ENCODE data around the gene TP53I11.

The TP53I11 gene

DNA sequence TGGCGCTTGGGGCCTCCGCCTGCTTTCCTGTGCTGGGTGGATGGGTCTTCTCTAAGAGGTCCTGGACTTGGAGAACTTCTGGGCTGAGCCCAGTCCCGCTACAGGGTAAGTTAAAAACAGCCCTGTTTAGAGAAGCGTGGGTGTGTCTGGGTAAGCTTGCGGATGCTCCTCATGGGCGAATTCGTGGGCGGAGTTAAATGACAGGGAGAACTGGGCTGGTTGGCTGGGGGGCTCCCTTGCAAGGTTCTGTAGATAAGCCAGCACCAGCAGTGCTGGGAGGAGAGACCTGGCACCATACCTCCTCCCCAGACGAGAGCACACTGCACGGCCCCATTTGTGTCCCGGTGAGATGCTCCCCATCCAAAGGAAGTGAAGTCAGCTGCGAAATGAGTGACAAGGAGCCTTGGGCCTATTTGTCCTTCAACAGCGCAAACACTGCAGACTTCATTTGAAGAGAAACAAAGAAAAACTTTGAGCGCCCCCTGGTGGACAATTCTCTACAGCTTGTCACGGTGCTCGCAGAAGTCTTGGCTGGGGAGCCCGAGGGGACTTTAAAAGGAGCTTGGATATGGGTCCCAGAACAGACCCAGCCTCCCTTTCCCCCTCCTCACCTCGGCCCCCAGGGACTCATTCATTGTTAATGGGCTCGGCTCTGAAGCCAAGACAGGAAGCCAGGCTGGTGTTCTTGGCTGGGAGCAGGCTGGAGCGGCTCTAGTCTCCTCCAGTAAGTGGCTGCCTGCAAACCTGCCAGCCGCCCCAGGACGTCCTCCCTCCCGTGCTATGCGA is 39.5 kb downstream of the TP53I11 start:
- peak in 1 of 2 experiments; percentile 81 for DNase-seq

DNA sequence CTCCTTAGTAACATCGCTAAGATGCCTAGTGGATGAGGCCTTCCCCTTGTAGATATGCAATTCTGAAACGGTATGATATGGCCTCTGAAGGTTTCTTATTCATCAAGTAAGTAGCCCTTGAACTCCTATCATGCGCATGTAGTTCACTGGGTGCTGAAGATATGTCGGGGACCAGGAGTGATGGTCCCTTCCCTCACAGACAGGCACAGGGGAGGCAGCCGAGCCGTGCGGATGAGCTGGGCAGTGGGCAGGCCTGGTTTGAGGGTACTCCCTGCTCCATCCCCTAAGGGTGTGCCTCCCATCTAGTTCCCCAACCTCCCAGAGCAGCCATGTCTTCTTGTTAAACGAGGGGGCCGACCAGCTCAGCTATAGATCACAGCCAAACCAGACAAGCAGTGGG is 40.1 kb downstream of the TP53I11 start:
- DNase-seq = no peak

DNA sequence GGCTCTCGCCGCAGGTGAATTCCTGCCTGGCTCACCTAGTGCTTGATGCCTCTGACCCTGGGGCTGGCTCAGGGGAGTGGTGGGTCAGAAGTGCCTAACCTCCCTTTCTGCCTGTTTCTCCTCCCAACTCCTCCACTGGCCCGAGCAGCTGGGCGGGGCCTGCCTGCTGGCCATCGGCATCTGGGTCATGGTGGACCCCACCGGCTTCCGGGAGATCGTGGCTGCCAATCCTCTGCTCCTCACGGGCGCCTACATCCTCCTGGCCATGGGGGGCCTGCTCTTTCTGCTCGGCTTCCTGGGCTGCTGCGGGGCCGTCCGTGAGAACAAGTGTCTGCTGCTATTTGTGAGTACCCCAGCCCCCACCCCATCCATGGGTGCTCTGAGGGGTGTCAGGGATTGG is 41.1 kb downstream of the TP53I11 start:
- DNase-seq = no peak

DNA sequence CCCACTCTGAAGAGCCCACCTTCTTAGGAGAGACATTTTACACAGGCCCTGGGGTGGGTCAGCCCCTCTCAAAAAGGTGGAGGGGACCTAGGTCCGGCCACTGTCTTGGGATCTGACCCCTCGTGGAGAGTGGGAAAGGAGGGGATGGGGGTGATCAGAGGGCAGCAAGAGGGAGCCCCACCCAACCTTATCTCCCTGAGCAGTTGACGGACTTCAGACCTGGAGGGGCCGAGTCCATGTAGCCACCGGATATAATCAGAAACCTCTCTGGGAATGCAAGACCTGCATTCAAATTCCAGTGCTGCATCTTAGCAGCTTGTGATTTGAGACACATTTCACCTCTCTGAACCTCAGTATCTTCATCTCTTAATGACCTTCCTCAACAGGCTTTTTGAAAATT is 44.0 kb downstream of the TP53I11 start:
- no peak for DNase-seq

DNA sequence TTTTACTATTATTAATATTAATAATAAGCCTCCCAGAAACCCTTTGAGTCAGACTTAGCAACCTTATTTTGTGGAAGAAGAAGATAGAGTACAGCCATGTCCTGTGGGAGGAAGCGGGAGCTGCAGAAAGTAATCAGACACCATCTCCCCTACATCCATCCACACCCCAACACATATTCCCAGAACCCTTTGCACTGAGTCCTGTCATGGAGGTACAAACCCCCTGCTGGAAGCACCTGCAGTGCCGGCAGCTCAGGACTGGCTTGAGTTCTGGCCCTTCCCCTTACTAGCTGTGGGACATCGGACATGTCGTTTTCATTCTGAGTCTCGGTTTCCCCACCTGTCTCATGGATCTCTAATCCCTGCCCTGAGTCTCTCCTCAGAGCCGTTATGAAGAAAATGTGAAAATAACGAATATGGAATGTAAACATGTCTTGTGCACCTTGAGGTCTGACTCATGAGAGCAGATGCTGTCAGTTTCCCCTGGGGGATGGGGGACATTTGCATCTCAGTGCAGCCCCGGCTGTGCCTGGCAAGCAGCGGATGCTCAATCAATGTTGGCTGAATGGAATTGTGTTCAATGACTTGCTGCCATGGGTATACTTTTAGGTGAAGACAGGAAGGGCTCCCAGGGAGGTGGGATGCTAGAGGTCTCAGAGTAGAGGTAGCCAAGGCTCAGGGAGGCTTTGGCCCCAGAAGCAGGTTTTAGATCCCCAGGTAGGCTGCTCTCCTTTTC is 45.4 kb downstream of the TP53I11 start:
- DNase-seq = no peak

DNA sequence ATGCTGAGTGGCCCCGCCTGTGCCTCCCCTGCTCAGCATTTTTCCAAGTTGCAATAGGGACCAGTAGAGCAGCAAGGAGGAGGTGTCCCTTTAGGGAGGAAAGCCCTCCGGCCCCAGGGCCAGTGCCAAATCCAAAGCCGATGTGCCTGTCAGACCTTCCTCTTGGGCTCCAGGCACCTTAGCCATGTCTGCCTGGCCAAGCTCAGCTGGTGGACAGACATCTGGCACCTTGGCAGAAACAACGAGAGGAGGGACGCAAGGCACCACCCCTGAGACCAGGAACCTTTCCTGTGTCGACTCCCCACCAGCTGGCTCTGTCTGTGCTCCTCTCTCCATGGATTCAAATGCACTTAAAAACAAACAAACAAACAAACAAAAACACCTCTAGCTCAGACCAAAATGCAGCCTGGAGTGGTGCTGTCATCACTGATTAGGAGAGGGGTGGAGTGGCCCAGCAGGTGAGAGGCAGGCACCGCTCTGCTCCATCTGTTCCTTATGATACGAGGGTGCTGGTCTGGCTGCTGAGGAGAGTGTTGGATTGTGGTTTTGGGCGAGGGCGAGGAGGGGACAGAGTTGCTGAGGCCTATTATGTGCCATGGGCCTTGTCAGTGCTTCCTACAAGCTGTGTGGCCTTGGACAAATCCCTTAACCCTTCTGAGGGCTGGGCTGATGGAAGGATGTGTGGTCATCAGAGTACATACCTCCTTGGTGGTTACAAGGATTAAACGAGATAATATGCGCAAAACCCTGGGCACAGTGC is 46.2 kb downstream of the TP53I11 start:
- peak; percentile 63 to 77 for DNase-seq

DNA sequence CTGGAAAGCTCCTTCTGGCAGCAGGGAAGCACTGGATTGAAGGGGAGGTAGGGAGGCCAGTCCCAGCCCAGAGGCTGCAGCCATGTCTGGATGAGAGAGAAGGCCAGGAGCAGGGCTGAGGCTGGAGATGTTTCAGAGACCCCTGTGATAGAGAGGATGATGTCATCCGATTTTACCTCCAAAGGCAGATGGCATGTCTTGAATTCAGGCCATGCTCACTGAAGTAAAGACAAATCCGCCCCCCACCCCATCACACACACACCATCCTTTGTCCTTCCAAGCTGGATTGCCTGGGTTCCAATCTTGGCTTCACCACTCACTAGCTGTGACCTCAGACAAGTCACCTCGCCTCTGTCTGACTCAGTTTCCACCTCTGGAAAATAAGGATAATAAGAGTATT is 47.2 kb downstream of the TP53I11 start:
- no peak for DNase-seq

DNA sequence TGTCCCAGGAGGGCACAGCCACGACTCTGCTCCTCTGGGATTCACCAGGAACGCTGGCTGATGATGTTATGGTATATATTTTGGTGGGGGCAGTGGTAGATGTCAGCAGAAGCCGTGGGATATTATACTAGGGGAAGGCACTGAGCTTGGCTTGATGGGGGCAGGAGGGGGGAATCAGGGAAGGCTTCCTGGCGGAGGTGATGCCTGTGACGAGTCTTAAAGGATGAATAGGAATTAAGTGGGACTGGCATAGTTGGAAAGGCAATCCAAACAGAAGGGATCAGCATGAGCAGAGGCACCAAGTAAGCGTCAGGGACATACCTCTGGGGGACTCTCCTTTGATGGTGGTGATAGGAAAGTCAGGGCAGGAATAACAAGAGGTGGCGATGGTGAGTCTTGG is 47.6 kb downstream of the TP53I11 start:
- no peak for DNase-seq

DNA sequence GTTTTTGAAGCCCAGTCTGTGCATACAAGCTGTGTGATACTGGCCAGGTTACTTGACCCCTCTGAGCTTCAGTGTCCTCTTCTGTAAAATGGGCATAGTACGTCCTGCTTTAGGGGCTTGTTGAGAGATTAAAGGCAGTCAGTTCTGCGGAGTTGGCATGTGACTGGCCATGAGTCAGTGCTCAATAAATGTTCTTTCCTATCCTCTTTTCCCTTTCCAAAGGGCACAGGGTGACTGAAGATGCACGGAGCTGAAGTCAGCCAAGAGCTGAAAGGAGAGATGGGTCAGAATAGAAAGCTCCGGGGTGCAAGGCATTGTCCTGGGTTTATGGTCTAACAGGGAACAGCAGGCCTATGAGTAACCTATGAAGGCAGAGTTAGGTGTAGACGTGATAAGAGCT is 48.9 kb downstream of the TP53I11 start:
- no peak for DNase-seq

DNA sequence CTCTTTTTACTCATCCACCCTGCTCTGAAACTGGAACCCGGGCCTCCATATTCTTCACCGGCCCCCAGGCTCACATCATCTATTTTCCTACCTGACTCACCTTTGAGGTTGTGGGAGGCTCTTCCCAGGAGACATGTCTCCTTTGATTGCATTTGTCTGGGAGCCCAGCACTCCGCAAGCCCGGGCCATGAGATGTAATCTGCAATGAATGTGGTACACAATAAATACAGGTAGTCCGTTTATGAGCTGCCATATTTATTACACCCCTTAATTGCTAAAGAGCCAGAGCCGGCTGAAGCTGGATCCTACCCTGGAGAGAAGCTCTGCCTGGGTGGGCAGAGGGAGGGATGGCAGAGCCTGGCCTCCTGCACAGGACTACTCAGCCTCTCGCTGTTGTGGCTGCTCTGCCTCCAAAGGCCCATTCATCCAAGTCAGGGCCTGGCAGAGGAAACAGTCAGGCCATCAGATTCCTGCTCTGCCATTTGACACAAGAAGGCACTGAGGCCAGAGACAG is 49.5 kb downstream of the TP53I11 start:
- no peak for DNase-seq

DNA sequence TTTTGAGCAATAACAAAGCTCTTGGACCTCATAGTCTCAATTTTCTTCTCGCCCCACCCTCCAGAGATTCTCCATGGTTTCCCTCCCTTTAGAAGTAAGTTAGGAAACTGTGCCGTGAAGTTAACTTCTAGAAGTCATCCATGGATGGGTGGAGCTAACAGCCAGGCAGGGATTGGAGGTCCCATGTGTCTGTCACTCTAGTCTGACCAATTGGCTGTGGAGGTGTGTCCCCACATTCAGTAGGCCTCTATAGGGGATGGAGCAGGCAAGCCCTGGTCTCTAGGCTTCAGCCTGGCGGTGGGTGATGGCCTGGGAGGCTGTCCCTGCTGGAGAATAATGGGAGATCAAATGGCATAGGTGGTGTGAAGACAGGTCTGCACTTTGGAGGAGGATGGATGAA is 50.7 kb downstream of the TP53I11 start:
- DNase-seq = no peak

DNA sequence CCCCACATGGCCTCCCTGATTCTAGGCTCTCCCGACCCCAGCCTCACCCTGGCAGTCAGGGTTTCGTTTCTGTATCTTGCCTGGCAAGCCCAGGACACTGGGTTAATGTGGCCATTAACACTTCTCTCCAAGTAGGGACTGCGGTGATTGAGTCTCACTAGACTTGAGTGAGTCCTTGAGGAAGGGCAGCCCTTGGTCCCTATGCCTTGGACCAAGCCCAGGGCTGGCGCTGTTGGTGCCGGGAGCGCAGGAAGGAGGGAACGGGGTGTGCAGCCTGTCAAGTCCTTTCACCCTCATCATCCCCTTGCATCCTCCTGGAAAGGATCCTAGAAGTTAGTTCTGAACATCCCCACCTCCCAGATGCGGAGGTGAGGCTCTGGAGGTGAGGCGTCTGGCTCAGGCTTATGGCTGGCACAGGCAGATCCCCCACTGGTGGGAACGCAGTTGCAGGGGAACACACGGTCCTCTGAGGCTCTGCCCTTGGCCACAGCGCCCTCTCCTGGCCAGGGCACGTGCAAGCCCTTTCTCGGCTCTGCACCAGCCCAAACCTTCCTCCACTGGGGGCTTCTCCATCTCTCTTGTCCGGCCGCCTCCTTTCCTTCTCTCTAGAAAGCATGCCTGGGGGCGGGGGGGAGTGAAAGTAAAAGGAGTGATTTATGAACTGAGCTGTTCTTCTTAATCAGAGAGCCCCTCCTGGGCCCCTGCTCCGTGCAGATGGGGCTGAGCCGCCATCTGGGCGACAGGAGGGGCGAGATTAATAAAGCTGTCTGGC is 56.7 kb downstream of the TP53I11 start:
- no peak for DNase-seq

DNA sequence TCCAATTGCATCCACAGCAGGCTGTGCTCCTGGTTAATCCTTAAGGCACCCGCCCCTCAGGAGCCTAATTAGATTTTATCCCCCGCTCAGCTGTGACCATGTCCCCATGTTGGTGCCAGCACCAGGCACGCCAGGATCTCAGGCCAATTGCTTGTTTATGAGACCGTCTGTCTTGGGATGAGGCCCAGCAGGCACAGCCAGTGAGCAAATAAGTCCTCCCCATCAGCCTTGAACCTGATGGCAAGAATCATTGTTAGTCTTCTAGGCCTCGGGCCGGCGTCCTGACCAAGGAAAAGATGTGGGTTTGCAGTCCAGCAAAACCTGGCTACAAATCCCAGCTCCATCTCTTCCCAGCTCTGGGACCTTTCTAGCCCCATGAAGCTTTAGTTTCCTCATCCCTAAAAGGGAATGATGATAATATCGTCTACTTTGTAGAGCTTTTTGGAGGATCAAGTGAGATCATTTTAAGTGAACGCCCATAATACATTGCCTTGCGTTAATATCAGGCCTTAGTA is 57.3 kb downstream of the TP53I11 start:
- DNase-seq = peak; percentile 94 to 98

DNA sequence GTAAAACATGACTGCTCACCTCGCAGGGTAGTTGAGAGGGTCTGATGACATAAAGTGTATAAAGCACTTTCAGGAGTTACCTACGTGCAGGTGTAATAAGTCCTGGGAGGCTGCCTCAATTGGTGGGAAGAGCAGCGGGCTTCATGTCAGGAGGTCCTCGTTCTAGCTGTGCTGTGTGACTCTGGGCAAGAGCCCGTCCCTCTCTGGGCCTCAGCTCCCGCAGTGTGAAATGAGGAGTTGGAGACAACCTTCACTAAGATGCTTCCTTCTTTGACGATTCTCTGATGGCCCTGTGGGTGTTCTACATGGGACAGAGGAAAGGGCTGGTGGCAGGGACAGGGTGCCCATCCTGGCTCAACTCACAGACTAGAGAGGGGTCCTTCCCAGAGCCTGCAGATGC is 57.8 kb downstream of the TP53I11 start:
- DNase-seq = no peak

DNA sequence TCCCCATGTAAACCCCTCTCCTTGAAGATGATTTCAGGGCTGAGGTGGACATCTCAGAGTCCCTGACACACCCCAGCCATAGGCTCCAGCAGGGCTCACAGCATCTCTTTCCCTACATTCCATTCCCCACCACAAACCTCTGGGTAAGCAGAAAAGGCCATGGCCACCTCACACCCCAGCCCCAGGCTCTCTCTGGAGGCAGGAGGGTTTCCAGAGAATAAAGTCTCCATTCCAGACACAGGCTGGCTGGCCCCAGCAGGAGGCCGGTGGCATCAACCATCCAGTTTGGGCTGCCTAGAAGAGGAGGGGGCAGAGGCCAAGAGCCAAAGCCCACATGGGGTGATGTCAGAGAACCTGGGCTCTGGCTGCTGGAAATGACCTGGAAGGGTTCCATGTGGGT is 61.4 kb downstream of the TP53I11 start:
- DNase-seq = no peak

DNA sequence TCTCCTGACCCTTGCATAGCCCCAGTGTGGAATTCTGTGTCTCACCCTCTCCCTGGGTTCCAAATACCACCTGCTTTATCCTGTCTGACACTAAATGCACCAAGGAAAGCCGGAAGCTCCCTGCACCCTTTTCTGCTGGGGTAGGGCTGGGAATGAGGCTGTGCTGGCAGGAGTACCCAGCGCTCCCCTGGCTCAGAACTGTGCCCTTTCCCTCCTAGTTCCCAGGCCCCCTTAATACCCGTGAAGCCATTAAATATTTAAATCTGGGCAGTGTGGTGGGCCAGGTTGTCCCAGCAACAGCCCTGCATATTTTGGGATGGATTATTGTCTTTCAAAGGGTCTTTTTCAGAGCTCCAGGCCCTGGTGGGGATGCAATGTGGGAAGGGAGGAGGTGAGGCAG is 63.0 kb downstream of the TP53I11 start:
- DNase-seq = no peak

DNA sequence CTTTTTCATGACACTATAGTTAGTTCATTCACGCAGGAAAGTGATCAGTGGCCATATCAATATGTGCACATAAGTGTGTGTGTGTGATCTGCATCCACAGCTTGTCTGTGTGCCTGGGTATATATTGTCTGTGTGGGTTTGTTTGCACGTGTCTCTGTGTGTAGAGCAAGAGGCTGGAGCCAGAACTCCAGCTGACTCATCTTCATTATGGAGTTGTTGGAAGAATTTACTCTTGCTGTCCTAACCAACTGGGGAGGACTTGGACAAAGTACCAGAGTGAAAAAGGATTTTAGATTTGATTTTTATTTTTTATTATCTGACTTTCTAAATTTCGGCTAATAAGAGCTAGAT is 63.9 kb downstream of the TP53I11 start:
- DNase-seq = no peak

DNA sequence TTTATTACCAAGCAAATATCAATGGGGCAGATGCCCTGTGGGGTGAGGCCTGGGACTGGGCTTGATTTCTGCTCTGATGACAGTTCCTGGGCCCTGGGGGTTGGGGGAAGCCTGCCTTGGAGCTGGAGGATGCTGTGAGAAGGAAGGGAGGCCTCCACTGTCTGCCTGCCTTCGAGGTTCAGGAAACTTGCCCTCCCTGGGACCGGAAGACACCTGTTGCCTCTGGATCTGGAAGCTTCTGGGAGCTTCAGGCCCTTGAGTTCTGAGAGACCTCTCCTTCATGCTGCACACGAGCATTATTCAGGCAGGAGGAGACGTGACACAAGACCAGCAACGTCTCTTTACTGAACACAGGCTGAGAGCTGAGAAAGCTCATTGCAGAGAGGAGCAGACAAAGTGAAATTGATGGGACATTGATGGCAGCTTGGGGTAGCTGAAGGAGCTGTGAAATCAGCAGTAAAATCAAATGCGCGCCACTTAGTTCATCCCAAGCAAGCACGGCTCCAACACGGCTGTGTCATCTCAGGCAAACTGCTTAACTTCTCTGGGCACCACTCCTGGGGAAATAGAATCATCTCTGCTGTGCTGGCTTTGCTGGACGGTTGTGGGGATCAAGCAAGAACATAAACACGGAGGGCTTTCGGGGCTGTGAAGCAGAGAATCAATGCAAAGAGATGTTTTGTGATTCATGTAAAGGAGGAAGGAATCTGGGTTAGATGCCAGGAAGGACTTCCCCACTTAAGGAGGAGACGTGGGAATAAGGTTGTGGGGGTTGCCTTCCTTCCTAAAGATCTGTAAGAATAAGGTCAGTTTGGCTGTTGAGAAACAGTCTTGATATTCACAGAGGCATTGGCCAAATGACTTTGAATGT is 64.5 kb downstream of the TP53I11 start:
- no peak for DNase-seq

DNA sequence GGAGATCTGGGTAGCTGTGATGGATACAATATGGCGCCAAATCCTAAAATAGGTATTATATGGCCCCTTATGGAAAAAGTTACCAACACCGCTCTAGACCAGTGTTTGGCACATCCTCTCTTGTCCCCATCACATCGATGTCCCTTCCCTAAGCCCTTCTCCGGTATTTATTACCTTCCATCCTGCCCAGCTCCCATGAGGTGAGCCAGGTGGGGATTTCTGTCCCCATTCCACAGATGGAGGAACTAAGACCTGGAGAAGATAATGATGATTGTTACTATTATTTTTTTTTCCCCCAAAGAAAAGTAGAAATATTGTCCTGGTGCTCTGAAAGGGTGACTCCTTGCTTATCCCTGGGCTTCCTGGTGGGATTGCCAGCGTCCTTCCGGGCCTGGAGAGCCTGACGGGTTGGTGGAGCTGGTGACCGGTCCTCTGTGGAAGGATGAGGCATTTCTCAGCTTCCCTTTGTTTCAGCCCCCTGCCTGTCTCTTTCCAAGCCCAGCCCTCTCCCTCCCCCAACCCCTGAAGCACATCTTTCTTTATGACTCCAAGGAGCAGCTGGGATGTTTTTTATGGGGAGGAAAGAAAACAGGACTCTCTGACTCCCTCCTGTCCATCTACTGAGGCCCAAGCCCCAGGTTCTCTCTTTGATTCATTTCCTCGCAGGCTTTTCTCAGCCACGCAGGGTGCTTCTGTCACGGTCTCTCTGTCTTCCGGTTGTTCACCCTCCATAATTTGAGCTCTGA is 65.4 kb downstream of the TP53I11 start:
- no peak for DNase-seq

DNA sequence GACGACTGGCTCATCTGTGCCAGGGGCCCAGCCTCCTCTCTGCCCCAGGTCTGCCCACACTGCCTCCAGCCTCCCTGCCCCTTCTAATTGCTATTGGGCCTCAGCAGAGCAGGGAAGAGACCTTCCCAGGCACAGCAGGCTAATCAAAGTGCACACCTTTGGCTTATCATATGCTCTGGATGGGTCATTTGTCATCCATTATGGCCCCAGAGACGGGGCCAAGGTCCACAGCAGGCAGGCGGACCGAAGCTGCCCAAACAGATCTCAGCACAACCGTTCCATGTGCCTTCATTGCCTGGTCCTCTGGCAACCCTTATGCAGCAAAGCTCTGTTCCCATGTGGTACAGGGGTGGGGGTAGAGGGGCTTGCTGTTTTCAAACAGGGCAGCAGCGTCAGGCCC is 66.6 kb downstream of the TP53I11 start:
- DNase-seq = no peak

DNA sequence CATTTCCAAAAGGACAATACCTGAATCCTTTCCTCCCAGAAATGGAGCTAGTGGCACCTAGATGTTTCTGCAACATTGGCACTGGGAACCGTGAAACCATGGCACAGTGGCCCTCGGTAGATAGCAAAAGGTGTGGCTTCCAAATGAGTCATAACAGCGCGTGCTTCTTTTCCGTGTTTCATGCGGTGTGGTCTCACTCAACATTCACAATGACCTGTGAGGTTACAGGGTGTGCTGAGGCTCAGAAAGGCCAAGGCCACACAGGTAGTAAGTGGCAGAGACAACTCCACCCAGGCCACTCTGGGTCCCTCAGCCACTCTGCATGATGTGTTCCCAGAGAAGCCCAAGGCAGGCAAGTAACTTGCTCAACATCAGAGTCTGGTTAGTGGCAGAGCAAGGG is 67.4 kb downstream of the TP53I11 start:
- no peak for DNase-seq
